ENCODE data around the gene PHYHIPL. TPM values are rescaled to one million over a fixed set of nuclear protein-coding genes. Genes with fewer than 3 reads are reported as not detected.

PHYHIPL gene
- polyA plus RNA-seq, 4 donors, result 3.0 to 19.6 (median 16.5) TPM

GRCh38 chr10:59287587-59288255, 111.3 kb downstream of the PHYHIPL start:
- no peak for DNase-seq (ENCODE audit: low read depth in 4 of 4, low spot score in 3 of 4)

GRCh38 chr10:59289853-59290252, 113.4 kb downstream of the PHYHIPL start:
- no peak for DNase-seq (ENCODE audit: low read depth in 4 of 4, low spot score in 3 of 4)

- no peak for DNase-seq (ENCODE audit: low read depth in 4 of 4, low spot score in 3 of 4)
Measured at GRCh38 chr10:59290448-59290847, 114.0 kb downstream of the PHYHIPL start.

Other genes starting within 250 kb of the PHYHIPL start
- gene FAM13C, start 185.9 kb downstream of the PHYHIPL start, polyA plus RNA-seq (ENCODE audit: insufficient read length in 4 of 4), result 1 to 10 TPM; 8.0 to 9.2 (median 9.2) TPM